Esophagus muscularis mucosa (tissue), 3 donors: ENCODE measurements around the gene MAP6.
"Not testable (repeated sequence)": the region's sequence is repeated elsewhere in the genome, so short reads cannot be mapped to it uniquely, and the experiment has no call there.

Source experiments
- POLR2A ChIP-seq: fragments of 450-650 bp; IDR thresholded peaks from one replicate; pipeline ENCODE4 v1.6.1; 2017; ENCODE audit warnings: antibody characterized with exemption, moderate library complexity, mild to moderate bottlenecking, low read depth
- POLR2AphosphoS5 ChIP-seq, 2 donors: sonication (generic); formaldehyde crosslinking; IDR thresholded peaks; one replicate each; pipeline ENCODE4 v1.6.1; 2017; ENCODE audit warnings: antibody characterized with exemption in 2 of 2
- TF ChIP-seq, protein P1 (sequence below), 3 experiments: fragments of 200-600 bp in 2 of 3; fragments of 450-650 bp in 1 of 3; sonication (generic) in 2 of 3; IDR thresholded peaks; one replicate each; pipeline ENCODE4 v1.5.1; 2017 to 2019; ENCODE audit warnings: antibody characterized with exemption in 3 of 3, mild to moderate bottlenecking in 2 of 3, moderate library complexity in 1 of 3

DNA sequence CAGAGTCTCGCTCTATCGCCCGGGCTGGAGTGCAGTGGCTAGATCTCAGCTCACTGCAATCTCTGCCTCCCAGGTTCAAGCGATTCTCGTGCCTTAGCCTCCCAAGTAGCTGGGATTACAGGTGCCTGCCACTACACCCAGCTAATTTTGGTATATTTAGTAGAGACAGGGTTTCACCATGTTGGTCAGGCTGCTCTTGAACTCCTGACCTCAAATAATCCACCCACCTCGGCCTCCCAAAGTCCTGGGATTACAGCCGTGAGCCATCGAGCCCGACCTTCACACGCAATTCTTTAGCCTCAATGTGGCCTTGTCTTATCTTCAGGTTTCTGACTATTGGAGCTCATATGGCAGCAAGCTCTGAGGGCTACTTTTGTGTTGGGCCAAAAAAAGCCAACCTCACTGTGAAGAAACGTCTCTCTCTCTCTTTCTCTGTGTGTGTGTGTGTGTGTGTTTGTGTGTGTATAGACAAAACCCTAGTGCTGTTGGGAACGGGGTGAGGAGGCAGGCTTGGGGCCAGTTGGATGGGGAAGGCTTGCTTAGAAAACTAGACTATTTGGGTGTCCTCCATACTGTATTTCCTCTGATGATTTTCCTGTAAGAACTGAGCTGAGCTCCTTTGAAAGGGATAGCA is 84.1 kb downstream of the MAP6 start:
- TF ChIP-seq, protein P1, sequence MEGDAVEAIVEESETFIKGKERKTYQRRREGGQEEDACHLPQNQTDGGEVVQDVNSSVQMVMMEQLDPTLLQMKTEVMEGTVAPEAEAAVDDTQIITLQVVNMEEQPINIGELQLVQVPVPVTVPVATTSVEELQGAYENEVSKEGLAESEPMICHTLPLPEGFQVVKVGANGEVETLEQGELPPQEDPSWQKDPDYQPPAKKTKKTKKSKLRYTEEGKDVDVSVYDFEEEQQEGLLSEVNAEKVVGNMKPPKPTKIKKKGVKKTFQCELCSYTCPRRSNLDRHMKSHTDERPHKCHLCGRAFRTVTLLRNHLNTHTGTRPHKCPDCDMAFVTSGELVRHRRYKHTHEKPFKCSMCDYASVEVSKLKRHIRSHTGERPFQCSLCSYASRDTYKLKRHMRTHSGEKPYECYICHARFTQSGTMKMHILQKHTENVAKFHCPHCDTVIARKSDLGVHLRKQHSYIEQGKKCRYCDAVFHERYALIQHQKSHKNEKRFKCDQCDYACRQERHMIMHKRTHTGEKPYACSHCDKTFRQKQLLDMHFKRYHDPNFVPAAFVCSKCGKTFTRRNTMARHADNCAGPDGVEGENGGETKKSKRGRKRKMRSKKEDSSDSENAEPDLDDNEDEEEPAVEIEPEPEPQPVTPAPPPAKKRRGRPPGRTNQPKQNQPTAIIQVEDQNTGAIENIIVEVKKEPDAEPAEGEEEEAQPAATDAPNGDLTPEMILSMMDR (IDR thresholded peaks at IDR 0.05) = not testable (repeated sequence)
- not testable (repeated sequence) for TF ChIP-seq POLR2AphosphoS5 (IDR thresholded peaks at IDR 0.05); POLR2A
